ENCODE measurements around the gene SCN5A. TPM values are rescaled to one million over a fixed set of nuclear protein-coding genes. Genes with fewer than 3 reads are reported as not detected.

SCN5A gene
- total RNA-seq, 1 donor, result not detected

DNA sequence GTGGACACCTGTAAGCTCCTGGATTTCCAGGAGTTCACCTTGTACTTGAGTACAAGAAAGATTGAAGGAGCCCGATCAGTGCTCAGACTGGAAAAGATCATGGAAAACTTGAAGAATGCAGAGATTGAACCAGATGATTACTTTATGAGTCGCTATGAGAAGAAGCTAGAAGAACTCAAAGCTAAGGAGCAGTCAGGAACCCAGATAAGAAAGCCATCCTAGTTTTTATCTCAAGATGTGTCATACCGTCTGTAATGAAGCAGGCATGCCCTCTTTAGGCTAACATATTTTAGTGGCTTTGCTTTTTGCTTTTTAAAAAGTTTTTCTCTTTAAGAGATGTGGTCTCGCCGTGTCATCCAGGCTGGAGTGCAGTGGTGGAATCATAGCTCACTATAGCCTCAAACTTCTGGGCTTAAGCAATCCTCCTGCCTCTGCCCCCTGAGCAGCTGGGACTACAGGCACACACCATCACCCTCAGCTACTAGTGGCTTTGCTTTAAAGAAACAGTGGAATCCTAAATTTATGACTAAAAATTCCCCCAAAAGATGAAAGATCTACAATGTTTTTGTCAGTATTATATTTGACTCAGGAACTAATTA lies 125.2 kb downstream of the SCN5A start:
- peak; percentile 5 for DNase-seq (ENCODE audit: insufficient read length, low spot score, missing footprints)
- H2AFZ ChIP-seq (ENCODE audit: low read length), result no peak overlapping the region
- no peaks in the 10 kb centered on the region for H3K9me3 ChIP-seq (ENCODE audit: low read depth, low read length)
- peak overlapping the region; percentile 40 for H3K27ac ChIP-seq (ENCODE audit: low read depth, low read length)
- H3K79me2 ChIP-seq (ENCODE audit: insufficient read depth, low read length), result no peaks in the 10 kb centered on the region
- H4K20me1 ChIP-seq (ENCODE audit: insufficient read depth, low read length), result peaks cover 8% of the 10 kb centered on the region
- peaks cover 35% of the 10 kb centered on the region for H3K36me3 ChIP-seq (ENCODE audit: insufficient read depth, low read length)
- H3K4me3 ChIP-seq (ENCODE audit: insufficient read depth, low read length), result no peak overlapping the region
- H3K4me2 ChIP-seq (ENCODE audit: insufficient read depth, low read length), result no peak overlapping the region
- no peaks in the 10 kb centered on the region for H3K27me3 ChIP-seq (ENCODE audit: insufficient read depth, low read length)
- TF ChIP-seq, protein P1, sequence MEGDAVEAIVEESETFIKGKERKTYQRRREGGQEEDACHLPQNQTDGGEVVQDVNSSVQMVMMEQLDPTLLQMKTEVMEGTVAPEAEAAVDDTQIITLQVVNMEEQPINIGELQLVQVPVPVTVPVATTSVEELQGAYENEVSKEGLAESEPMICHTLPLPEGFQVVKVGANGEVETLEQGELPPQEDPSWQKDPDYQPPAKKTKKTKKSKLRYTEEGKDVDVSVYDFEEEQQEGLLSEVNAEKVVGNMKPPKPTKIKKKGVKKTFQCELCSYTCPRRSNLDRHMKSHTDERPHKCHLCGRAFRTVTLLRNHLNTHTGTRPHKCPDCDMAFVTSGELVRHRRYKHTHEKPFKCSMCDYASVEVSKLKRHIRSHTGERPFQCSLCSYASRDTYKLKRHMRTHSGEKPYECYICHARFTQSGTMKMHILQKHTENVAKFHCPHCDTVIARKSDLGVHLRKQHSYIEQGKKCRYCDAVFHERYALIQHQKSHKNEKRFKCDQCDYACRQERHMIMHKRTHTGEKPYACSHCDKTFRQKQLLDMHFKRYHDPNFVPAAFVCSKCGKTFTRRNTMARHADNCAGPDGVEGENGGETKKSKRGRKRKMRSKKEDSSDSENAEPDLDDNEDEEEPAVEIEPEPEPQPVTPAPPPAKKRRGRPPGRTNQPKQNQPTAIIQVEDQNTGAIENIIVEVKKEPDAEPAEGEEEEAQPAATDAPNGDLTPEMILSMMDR (IDR thresholded peaks at IDR 0.05; ENCODE audit: extremely low read depth, low read depth, low read length), result no peak
- peaks cover 9% of the 10 kb centered on the region for H3K4me1 ChIP-seq (ENCODE audit: insufficient read depth, low read length)

GRCh38 chr3:38522002-38522401 lies 127.5 kb downstream of the SCN5A start:
- H4K20me1 ChIP-seq (ENCODE audit: insufficient read depth, low read length), result peaks cover 4% of the 10 kb centered on the region
- H3K27ac ChIP-seq (ENCODE audit: low read depth, low read length), result no peak overlapping the region
- H3K4me3 ChIP-seq (ENCODE audit: insufficient read depth, low read length), result no peak overlapping the region
- no peaks in the 10 kb centered on the region for H3K27me3 ChIP-seq (ENCODE audit: insufficient read depth, low read length)
- DNase-seq (ENCODE audit: insufficient read length, low spot score, missing footprints), result no peak
- peaks cover 9% of the 10 kb centered on the region for H3K4me1 ChIP-seq (ENCODE audit: insufficient read depth, low read length)
- H3K4me2 ChIP-seq (ENCODE audit: insufficient read depth, low read length), result no peak overlapping the region
- H3K9me3 ChIP-seq (ENCODE audit: low read depth, low read length), result no peaks in the 10 kb centered on the region
- H2AFZ ChIP-seq (ENCODE audit: low read length), result no peak overlapping the region
- TF ChIP-seq, protein P1 (IDR thresholded peaks at IDR 0.05; ENCODE audit: extremely low read depth, low read depth, low read length), result no peak
- H3K36me3 ChIP-seq (ENCODE audit: insufficient read depth, low read length), result peaks cover 38% of the 10 kb centered on the region
- no peaks in the 10 kb centered on the region for H3K79me2 ChIP-seq (ENCODE audit: insufficient read depth, low read length)

- H3K79me2 ChIP-seq (ENCODE audit: insufficient read depth, low read length), result no peaks in the 10 kb centered on the region
- DNase-seq (ENCODE audit: insufficient read length, low spot score, missing footprints), result peak; percentile 22
- peaks cover 4% of the 10 kb centered on the region for H4K20me1 ChIP-seq (ENCODE audit: insufficient read depth, low read length)
- no peaks in the 10 kb centered on the region for H3K9me3 ChIP-seq (ENCODE audit: low read depth, low read length)
- H3K27me3 ChIP-seq (ENCODE audit: insufficient read depth, low read length), result no peaks in the 10 kb centered on the region
- H3K27ac ChIP-seq (ENCODE audit: low read depth, low read length), result no peak overlapping the region
- no peak overlapping the region for H3K4me2 ChIP-seq (ENCODE audit: insufficient read depth, low read length)
- no peak overlapping the region for H3K4me3 ChIP-seq (ENCODE audit: insufficient read depth, low read length)
- peaks cover 9% of the 10 kb centered on the region for H3K4me1 ChIP-seq (ENCODE audit: insufficient read depth, low read length)
- peaks cover 40% of the 10 kb centered on the region for H3K36me3 ChIP-seq (ENCODE audit: insufficient read depth, low read length)
- no peak overlapping the region for H2AFZ ChIP-seq (ENCODE audit: low read length)
- TF ChIP-seq, protein P1 (IDR thresholded peaks at IDR 0.05; ENCODE audit: extremely low read depth, low read depth, low read length), result peak; percentile 96
Observed at GRCh38 chr3:38521391-38521987, 128.0 kb downstream of the SCN5A start.

- Histone ChIP-seq H4K20me1 (ENCODE audit: insufficient read depth, low read length) (peaks cover 4% of the 10 kb centered on the region), H2AFZ (ENCODE audit: low read length) (no peak overlapping the region), H3K36me3 (ENCODE audit: insufficient read depth, low read length) (peaks cover 28% of the 10 kb centered on the region), H3K27me3 (ENCODE audit: insufficient read depth, low read length) (no peaks in the 10 kb centered on the region), H3K79me2 (ENCODE audit: insufficient read depth, low read length) (no peaks in the 10 kb centered on the region), H3K4me1 (ENCODE audit: insufficient read depth, low read length) (peaks cover 7% of the 10 kb centered on the region), H3K9me3 (ENCODE audit: low read depth, low read length) (no peaks in the 10 kb centered on the region), H3K4me3 (ENCODE audit: insufficient read depth, low read length) (no peak overlapping the region), H3K4me2 (ENCODE audit: insufficient read depth, low read length) (no peak overlapping the region), H3K27ac (ENCODE audit: low read depth, low read length) (no peak overlapping the region)
- TF ChIP-seq, protein P1 (IDR thresholded peaks at IDR 0.05; ENCODE audit: extremely low read depth, low read depth, low read length), result no peak
- no peak for DNase-seq (ENCODE audit: insufficient read length, low spot score, missing footprints)
Observed at GRCh38 chr3:38519651-38520050, 129.8 kb downstream of the SCN5A start.

All from osteoblast (primary cell).